Measurements from ENCODE around the gene SMARCAD1. TPM values are rescaled to one million over a fixed set of nuclear protein-coding genes. Genes with fewer than 3 reads are reported as not detected.

Gene SMARCAD1
- total and polyA plus RNA-seq, 2 of the 8 experiments (the other 6 are each of a cell fraction or from before 2014, with no cell fraction given), result 24.1 to 59.4 TPM

DNA sequence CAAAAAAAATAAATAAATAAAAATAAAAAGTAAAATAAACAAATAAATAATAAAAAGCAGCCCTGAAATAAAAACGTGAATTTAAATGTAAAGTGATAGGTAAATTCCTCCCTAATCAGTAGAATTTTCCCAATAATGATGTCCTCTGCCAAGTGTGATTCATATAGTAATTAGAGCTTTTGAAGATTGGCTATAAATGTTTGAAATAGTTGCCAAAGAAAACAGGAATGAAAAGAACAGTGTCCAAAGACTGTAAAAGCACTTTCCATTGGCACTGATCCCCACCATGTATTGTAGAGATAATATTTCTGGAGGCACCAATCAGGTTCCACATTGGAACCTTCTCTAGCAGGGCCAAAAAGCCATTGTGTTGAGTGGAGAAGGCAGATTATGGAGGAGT is 25.9 kb upstream of the SMARCAD1 start (continued):
- TF ChIP-seq KDM1A (IDR thresholded peaks at IDR 0.05; ENCODE audit: borderline replicate concordance, low read length) (no peak), MAFK (IDR thresholded peaks at IDR 0.05; ENCODE audit: low read depth, low read length) (no peak)

Data from H1 (cell line).